Aorta (tissue), 5 donors: ENCODE data around the gene CORO2A. TPM values are rescaled to one million over a fixed set of nuclear protein-coding genes. Genes with fewer than 3 reads are reported as not detected.

ENCODE experiments used
- ATAC-seq: fragments of 200-7000 bp; cut with Tn5 transposase; one replicate; pipeline ENCODE4 v1.9.1; 2022; ENCODE audit warnings: moderate library complexity; ENCODE audit not compliant: low FRiP score
- DNase-seq, 2 donors: peaks; one replicate each; pipeline ENCODE4 v3.0.0-alpha.2; 2020
- H3K27ac ChIP-seq, 2 donors: one replicate each; pipeline ENCODE4 v1.5.1; 2013; ENCODE audit warnings: low read length in 2 of 2, mild to moderate bottlenecking in 2 of 2, moderate library complexity in 2 of 2, control low read depth in 1 of 2, inconsistent platforms in 1 of 2, low read depth in 1 of 2
- H3K27me3 ChIP-seq, 2 donors: one replicate each; pipeline ENCODE4 v1.6.1; 2013; ENCODE audit warnings: control low read depth in 1 of 2, low read length in 1 of 2, mild to moderate bottlenecking in 1 of 2, moderate library complexity in 1 of 2; ENCODE audit not compliant: insufficient read depth in 2 of 2, control insufficient read depth in 1 of 2
- H3K36me3 ChIP-seq, 2 donors: one replicate each; pipeline ENCODE4 v1.6.1; 2013; ENCODE audit warnings: control low read depth in 1 of 2, low read length in 1 of 2, mild to moderate bottlenecking in 1 of 2; ENCODE audit not compliant: insufficient read depth in 2 of 2, control insufficient read depth in 1 of 2
- H3K4me1 ChIP-seq, 2 donors: one replicate each; pipeline ENCODE4 v1.6.1; 2013; ENCODE audit warnings: low read length in 2 of 2, control low read depth in 1 of 2, mild to moderate bottlenecking in 1 of 2, moderate library complexity in 1 of 2; ENCODE audit not compliant: insufficient read depth in 2 of 2, control insufficient read depth in 1 of 2
- H3K4me3 ChIP-seq, 2 donors: one replicate each; pipeline ENCODE4 v1.5.1; 2013; ENCODE audit warnings: low read length in 2 of 2, control low read depth in 1 of 2, mild to moderate bottlenecking in 1 of 2
- H3K9me3 ChIP-seq: one replicate; pipeline ENCODE4 v1.6.1; 2013; ENCODE audit warnings: mild to moderate bottlenecking, low read length; ENCODE audit not compliant: control insufficient read depth
- WGBS, 2 donors: extraction: QIAGEN DNeasy Blood & Tissue Kit; methylation state at CpG; one replicate each; pipeline ENCODE4 v1.1.7; 2013; 5-methylcytosine and 5-hydroxymethylcytosine counted together
- intact Hi-C, 2 donors: fragments of 100-400 bp; cut with DNase I; formaldehyde crosslinking; loops; one replicate each; pipeline versions ENCODE4 v1.14.2 to v1.15.0; 2022
- polyA plus RNA-seq, 2 donors: library from polyadenylated mRNA; stranded (reverse); fragments of 200-250 nt; gene quantifications; one replicate each; pipeline ENCODE4 v1.2.3, GENCODE V29; 2013
- total RNA-seq, 2 donors: library from RNA; stranded (reverse); fragmentation: NEBNext Ultra II Directional; extraction: Animal tissue kit (Norgen Biotek cat#: 25700); gene quantifications; one replicate each; pipeline ENCODE4 v1.2.1, GENCODE V29; 2021
- donor health status: healthy with polysubstance abuse.
- donor health status: Bipolar disorder and iron deficiency.
- donor health status: DM: no; HTN: no; CAD: no.
- donor health status: DM: no; HTN: no; CAD: no.
- donor health status: DM: yes; HTN: yes; CAD: no.

Gene CORO2A
- total and polyA plus RNA-seq, 4 donors: 0.31 to 8.3 (median 2.6) TPM

- no peaks in the 10 kb centered on the region for H3K9me3 ChIP-seq
- H3K36me3 ChIP-seq: no peaks in the 10 kb centered on the region
- intact Hi-C loops: loop anchor here (5.0 kb wide), 2 partner anchors 48 to 58 kb away; no protein-coding TSS in a partner anchor
- no peak overlapping the region for H3K27ac ChIP-seq
- H3K27me3 ChIP-seq: no peaks in the 10 kb centered on the region
- no peaks in the 10 kb centered on the region for H3K4me1 ChIP-seq
- no peak overlapping the region for H3K4me3 ChIP-seq
- DNase-seq (no peak), ATAC-seq (no peak)
- 74 to 75% methylated on average over 4 of the region's 4 CpGs for WGBS, 2 donors
These were observed 12.3 kb upstream of the CORO2A start for GRCh38 chr9:98204692-98205091.

- 85 to 96% methylated on average over 7 of the region's 7 CpGs for WGBS, 2 donors
- intact Hi-C loops: loop anchor here in 1 of 2 donors (5.0 kb wide), 1 partner anchor 49 kb away; no protein-coding TSS in a partner anchor
These were observed 10.7 kb upstream of the CORO2A start for GRCh38 chr9:98203153-98203552.

GRCh38 chr9:98202252-98202651 lies 9.8 kb upstream of the CORO2A start:
- H3K27ac ChIP-seq: no peak overlapping the region
- H3K4me3 ChIP-seq: no peak overlapping the region
- no peaks in the 10 kb centered on the region for H3K27me3 ChIP-seq
- H3K36me3 ChIP-seq: no peaks in the 10 kb centered on the region
- no peaks in the 10 kb centered on the region for H3K4me1 ChIP-seq
- WGBS, 2 donors: 68 to 75% methylated on average over 5 of the region's 5 CpGs
- intact Hi-C loops: loop anchor here in 1 of 2 donors (5.0 kb wide), 1 partner anchor 50 kb away; no protein-coding TSS in a partner anchor
- no peaks in the 10 kb centered on the region for H3K9me3 ChIP-seq
- ATAC-seq (no peak), DNase-seq (no peak)

More at GRCh38 chr9:98203153-98203552, 10.7 kb upstream of the CORO2A start:
- Histone ChIP-seq H3K4me3 (no peak overlapping the region), H3K27ac (no peak overlapping the region), H3K27me3 (no peaks in the 10 kb centered on the region), H3K9me3 (no peaks in the 10 kb centered on the region), H3K36me3 (no peaks in the 10 kb centered on the region), H3K4me1 (no peaks in the 10 kb centered on the region)
- ATAC-seq (no peak), DNase-seq (no peak)

- no peak for DNase-seq
- ATAC-seq: no peak
- intact Hi-C loops: loop anchor here in 1 of 2 donors (5.0 kb wide), 1 partner anchor 51 kb away; no protein-coding TSS in a partner anchor
- Histone ChIP-seq H3K27me3 (no peaks in the 10 kb centered on the region), H3K9me3 (no peaks in the 10 kb centered on the region), H3K4me1 (no peaks in the 10 kb centered on the region), H3K36me3 (no peaks in the 10 kb centered on the region), H3K4me3 (no peak overlapping the region), H3K27ac (no peak overlapping the region)
- WGBS, 2 donors: 90 to 92% methylated on average over 7 of the region's 7 CpGs
These were observed 9.3 kb upstream of the CORO2A start for GRCh38 chr9:98201749-98202148.

GRCh38 chr9:98201102-98201501 lies 8.7 kb upstream of the CORO2A start:
- H3K9me3 ChIP-seq: no peaks in the 10 kb centered on the region
- intact Hi-C loops: loop anchor here in 1 of 2 donors (5.0 kb wide), 1 partner anchor 51 kb away; no protein-coding TSS in a partner anchor
- WGBS, 2 donors: 78 to 83% methylated on average over 6 of the region's 6 CpGs
- H3K36me3 ChIP-seq: no peaks in the 10 kb centered on the region
- no peak for DNase-seq
- H3K4me3 ChIP-seq: no peak overlapping the region
- no peak for ATAC-seq
- no peaks in the 10 kb centered on the region for H3K4me1 ChIP-seq
- H3K27ac ChIP-seq: no peak overlapping the region
- no peaks in the 10 kb centered on the region for H3K27me3 ChIP-seq

GRCh38 chr9:98199388-98200033 lies 7.1 kb upstream of the CORO2A start:
- Histone ChIP-seq H3K36me3 (no peaks in the 10 kb centered on the region), H3K27ac (no peak overlapping the region), H3K27me3 (no peaks in the 10 kb centered on the region), H3K4me1 (no peaks in the 10 kb centered on the region), H3K9me3 (no peaks in the 10 kb centered on the region), H3K4me3 (no peak overlapping the region)
- DNase-seq: no peak
- no peak for ATAC-seq
- intact Hi-C loops: loop anchor here (5.0 to 10.0 kb wide), 3 partner anchors 53 to 595 kb away; partner anchors contain the start of genes ANKS6 (in 1 of the 2) and TRIM14 (in 1 of the 2)
- 88 to 92% methylated on average over 16 to 20 of the region's 20 CpGs for WGBS, 2 donors

- Histone ChIP-seq H3K4me3 (no peak overlapping the region), H3K4me1 (no peaks in the 10 kb centered on the region), H3K9me3 (no peaks in the 10 kb centered on the region), H3K27ac (no peak overlapping the region), H3K27me3 (no peaks in the 10 kb centered on the region), H3K36me3 (no peaks in the 10 kb centered on the region)
- intact Hi-C loops: loop anchor here (10.0 kb wide), 2 partner anchors 81 to 599 kb away; partner anchors contain the start of genes ANKS6 (in 1 of the 2) and TRIM14 (in 1 of the 2)
- DNase-seq (no peak), ATAC-seq (no peak)
- WGBS, 2 donors: 85 to 89% methylated on average over 4 of the region's 4 CpGs
These were observed 3.2 kb upstream of the CORO2A start for GRCh38 chr9:98195671-98196070.

- no peaks in the 10 kb centered on the region for H3K4me1 ChIP-seq
- H3K27me3 ChIP-seq: no peaks in the 10 kb centered on the region
- H3K36me3 ChIP-seq: no peaks in the 10 kb centered on the region
- ATAC-seq (no peak), DNase-seq (no peak)
- H3K9me3 ChIP-seq: no peaks in the 10 kb centered on the region
- H3K4me3 ChIP-seq: no peak overlapping the region
- WGBS, 2 donors: 56 to 58% methylated on average over 8 of the region's 8 CpGs
- no peak overlapping the region for H3K27ac ChIP-seq
- intact Hi-C loops: loop anchor here (2.0 to 10.0 kb wide), 3 partner anchors 79 to 601 kb away; partner anchors contain the start of genes ANKS6 (in 1 of the 2), TRIM14 (in 1 of the 2) and TRMO (in 1 of the 2)
These were observed 1.0 kb upstream of the CORO2A start for GRCh38 chr9:98193336-98193944.
